Prostate gland (tissue), 2 donors: ENCODE measurements around the gene MAD2L2.

Experiments used
- POLR2A ChIP-seq: fragments of 450-650 bp; IDR thresholded peaks from one replicate; pipeline ENCODE4 v1.6.1; 2016; ENCODE audit warnings: antibody characterized with exemption, mild to moderate bottlenecking
- TF ChIP-seq, protein P1 (sequence below), 4 experiments: fragments of 200-600 bp in 2 of 4; fragments of 450-650 bp in 2 of 4; sonication (generic) in 2 of 4; IDR thresholded peaks; 1 replicate in 3 of 4; 2 replicates in 1 of 4; pipeline ENCODE4 v1.5.1; 2016 to 2019; ENCODE audit warnings: antibody characterized with exemption in 4 of 4, mild to moderate bottlenecking in 2 of 4, moderate library complexity in 2 of 4

DNA sequence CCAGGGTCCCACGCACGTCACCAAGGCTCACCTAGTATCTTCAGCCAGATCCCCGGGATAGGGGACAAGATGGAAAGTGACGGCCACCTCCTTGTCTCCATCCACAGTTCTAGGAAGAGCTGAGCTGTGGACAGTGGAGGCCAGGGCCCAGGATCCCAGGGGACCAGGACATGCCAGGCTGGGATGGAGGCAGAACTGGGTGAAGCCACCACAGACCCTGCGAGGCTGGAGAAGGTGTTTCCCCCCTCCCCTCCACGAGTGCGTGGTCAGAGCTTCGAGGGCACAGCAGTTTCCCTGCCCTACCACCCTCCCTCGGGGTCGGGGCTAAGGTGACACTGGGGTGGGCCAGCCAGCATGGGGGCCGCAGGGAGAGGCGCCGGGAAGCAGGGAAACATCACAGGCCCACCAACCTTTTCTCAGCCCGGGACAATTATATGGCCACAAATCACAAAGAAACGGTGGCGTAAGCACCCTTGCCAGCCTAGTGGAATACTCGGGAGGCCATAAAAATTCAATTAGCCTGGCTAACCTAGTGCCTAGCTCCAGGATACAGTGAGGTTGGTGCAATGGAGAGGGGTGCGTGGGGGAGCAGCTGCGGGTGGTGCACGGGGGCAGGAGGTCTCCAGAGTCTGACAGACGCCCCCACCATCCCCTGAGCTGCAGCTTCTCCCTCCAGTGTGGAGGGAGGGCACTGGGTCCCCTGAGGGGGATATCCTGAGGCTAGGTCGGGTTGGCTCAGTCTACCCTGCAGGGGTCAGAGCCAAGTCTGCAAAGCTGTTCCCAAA, 23.9 kb upstream of the MAD2L2 start:
- TF ChIP-seq POLR2A: no peak
- TF ChIP-seq, protein P1, sequence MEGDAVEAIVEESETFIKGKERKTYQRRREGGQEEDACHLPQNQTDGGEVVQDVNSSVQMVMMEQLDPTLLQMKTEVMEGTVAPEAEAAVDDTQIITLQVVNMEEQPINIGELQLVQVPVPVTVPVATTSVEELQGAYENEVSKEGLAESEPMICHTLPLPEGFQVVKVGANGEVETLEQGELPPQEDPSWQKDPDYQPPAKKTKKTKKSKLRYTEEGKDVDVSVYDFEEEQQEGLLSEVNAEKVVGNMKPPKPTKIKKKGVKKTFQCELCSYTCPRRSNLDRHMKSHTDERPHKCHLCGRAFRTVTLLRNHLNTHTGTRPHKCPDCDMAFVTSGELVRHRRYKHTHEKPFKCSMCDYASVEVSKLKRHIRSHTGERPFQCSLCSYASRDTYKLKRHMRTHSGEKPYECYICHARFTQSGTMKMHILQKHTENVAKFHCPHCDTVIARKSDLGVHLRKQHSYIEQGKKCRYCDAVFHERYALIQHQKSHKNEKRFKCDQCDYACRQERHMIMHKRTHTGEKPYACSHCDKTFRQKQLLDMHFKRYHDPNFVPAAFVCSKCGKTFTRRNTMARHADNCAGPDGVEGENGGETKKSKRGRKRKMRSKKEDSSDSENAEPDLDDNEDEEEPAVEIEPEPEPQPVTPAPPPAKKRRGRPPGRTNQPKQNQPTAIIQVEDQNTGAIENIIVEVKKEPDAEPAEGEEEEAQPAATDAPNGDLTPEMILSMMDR (IDR thresholded peaks at IDR 0.05): no peak
